HL-60 (cell line): ENCODE data around the gene ERGIC1.

ENCODE experiments used
- POLR2AphosphoS5 ChIP-seq: IDR thresholded peaks from 2 replicates; pipeline ENCODE4 v1.6.1; 2012; ENCODE audit warnings: low read depth
- TF ChIP-seq, protein P1 (sequence below): IDR thresholded peaks from one replicate; pipeline ENCODE4 v1.5.1; 2011; ENCODE audit warnings: low read length, control low read depth, inconsistent platforms; ENCODE audit not compliant: insufficient read depth
- TF ChIP-seq, protein P2 (sequence below): IDR thresholded peaks from 2 replicates; pipeline ENCODE4 v1.6.1; 2012; ENCODE audit warnings: low read depth; ENCODE audit not compliant: insufficient replicate concordance

DNA sequence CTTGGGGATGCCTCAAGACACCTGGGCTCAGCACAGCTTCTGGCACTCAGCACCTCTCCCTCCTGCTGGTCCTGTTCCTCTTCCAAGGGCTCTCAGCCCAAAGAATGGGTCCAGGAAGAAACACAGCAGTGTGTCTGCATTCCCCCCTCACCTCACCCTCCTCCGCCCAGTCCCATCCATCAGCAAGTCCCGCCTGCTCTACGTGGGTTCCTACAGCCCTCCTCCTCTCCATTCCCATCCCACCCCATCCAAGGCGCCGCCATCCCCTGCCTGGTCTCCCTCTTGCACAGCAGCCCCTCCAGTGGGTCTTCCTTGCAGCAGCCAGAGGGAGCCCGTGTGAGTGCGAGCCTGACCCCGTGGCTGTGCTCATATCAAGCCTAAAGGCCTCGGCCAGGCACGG is 72.8 kb downstream of the ERGIC1 start:
- TF ChIP-seq POLR2AphosphoS5: no peak
- TF ChIP-seq, protein P1, sequence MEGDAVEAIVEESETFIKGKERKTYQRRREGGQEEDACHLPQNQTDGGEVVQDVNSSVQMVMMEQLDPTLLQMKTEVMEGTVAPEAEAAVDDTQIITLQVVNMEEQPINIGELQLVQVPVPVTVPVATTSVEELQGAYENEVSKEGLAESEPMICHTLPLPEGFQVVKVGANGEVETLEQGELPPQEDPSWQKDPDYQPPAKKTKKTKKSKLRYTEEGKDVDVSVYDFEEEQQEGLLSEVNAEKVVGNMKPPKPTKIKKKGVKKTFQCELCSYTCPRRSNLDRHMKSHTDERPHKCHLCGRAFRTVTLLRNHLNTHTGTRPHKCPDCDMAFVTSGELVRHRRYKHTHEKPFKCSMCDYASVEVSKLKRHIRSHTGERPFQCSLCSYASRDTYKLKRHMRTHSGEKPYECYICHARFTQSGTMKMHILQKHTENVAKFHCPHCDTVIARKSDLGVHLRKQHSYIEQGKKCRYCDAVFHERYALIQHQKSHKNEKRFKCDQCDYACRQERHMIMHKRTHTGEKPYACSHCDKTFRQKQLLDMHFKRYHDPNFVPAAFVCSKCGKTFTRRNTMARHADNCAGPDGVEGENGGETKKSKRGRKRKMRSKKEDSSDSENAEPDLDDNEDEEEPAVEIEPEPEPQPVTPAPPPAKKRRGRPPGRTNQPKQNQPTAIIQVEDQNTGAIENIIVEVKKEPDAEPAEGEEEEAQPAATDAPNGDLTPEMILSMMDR: no peak
- TF ChIP-seq, protein P2, sequence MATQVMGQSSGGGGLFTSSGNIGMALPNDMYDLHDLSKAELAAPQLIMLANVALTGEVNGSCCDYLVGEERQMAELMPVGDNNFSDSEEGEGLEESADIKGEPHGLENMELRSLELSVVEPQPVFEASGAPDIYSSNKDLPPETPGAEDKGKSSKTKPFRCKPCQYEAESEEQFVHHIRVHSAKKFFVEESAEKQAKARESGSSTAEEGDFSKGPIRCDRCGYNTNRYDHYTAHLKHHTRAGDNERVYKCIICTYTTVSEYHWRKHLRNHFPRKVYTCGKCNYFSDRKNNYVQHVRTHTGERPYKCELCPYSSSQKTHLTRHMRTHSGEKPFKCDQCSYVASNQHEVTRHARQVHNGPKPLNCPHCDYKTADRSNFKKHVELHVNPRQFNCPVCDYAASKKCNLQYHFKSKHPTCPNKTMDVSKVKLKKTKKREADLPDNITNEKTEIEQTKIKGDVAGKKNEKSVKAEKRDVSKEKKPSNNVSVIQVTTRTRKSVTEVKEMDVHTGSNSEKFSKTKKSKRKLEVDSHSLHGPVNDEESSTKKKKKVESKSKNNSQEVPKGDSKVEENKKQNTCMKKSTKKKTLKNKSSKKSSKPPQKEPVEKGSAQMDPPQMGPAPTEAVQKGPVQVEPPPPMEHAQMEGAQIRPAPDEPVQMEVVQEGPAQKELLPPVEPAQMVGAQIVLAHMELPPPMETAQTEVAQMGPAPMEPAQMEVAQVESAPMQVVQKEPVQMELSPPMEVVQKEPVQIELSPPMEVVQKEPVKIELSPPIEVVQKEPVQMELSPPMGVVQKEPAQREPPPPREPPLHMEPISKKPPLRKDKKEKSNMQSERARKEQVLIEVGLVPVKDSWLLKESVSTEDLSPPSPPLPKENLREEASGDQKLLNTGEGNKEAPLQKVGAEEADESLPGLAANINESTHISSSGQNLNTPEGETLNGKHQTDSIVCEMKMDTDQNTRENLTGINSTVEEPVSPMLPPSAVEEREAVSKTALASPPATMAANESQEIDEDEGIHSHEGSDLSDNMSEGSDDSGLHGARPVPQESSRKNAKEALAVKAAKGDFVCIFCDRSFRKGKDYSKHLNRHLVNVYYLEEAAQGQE: no peak
